ENCODE data around the gene ATP9B.

ATP9B gene

DNA sequence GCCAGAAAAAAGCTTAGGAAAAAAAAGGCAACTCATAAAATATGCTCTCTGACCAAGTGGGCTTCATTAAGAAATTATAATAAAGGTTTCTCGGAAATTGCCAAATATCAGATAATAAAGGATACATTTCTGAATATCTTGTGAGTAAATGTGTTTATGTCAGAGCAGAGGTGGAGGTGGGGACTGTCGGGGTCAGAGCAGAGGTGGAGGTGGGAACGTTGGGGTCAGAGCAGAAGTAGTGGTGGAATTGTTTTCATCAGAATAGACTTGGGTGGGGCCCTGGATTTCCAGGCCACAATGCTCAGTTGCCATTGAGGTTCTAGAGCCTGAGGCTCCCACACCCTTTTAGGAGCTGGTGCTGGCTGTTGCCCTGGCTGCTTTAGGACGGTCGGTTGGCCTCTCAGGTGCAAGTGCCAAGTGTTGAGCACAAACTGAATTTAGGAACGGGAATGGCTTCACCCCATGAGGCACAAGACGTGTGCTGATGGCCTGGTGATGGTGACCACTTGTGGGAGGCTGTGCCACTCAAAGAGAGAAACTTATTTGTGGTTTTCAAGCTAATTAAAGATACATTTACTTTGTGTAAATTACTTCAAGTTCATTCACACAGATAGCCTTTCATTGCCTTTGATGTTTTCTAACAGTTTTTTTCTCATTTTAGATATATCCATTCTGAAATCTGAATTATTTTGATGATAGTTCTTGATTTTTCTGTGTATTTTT, 131.5 kb downstream of the ATP9B start:
- no peak for DNase-seq (ENCODE audit: insufficient read length, low spot score)
- peak; percentile 90 for FAIRE-seq
- TF ChIP-seq POU2F2 (IDR thresholded peaks at IDR 0.05; ENCODE audit: low read depth, low read length) (no peak), POLR2AphosphoS5 (IDR thresholded peaks at IDR 0.05; ENCODE audit: low read depth, low read length) (no peak), SPI1 (IDR thresholded peaks at IDR 0.05; ENCODE audit: low read depth, low read length) (no peak), TAF1 (IDR thresholded peaks at IDR 0.05; ENCODE audit: low read depth, low read length) (no peak), PAX5 (IDR thresholded peaks at IDR 0.05; ENCODE audit: insufficient read depth, low read length, severe bottlenecking) (no peak), POLR2A (IDR thresholded peaks at IDR 0.05; ENCODE audit: low read depth, low read length) (no peak)

DNA sequence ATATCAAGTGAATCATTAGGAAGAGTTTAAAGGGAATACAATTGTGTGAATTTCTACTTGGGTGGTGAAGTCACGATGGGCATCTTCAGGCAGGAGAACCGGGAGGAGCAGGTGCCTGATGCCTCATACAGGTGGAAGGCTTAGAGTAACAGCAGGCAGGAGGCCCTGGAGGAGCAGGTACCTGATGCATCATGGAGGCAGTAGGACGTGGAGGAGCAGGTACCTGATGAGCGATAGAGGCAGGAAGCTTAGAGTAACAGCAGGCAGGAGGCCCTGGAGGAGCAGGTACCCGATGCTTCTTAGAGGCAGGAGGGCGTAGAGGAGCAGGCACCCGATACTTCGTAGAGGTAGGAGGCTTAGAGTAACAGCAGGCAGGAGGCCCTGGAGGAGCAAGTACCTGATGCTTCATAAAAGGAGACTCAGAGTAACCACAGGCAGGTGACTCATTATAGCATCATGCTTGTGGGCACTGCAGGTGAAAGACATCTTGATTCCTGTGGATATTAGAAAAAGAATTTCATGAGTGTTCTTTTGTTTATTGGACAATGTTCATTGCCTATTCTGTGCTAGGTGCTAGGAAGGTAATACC, 133.9 kb downstream of the ATP9B start:
- no peak for TF ChIP-seq POLR2AphosphoS5 (IDR thresholded peaks at IDR 0.05; ENCODE audit: low read depth, low read length)
- FAIRE-seq: no peak
- DNase-seq (ENCODE audit: insufficient read length, low spot score): no peak

DNA sequence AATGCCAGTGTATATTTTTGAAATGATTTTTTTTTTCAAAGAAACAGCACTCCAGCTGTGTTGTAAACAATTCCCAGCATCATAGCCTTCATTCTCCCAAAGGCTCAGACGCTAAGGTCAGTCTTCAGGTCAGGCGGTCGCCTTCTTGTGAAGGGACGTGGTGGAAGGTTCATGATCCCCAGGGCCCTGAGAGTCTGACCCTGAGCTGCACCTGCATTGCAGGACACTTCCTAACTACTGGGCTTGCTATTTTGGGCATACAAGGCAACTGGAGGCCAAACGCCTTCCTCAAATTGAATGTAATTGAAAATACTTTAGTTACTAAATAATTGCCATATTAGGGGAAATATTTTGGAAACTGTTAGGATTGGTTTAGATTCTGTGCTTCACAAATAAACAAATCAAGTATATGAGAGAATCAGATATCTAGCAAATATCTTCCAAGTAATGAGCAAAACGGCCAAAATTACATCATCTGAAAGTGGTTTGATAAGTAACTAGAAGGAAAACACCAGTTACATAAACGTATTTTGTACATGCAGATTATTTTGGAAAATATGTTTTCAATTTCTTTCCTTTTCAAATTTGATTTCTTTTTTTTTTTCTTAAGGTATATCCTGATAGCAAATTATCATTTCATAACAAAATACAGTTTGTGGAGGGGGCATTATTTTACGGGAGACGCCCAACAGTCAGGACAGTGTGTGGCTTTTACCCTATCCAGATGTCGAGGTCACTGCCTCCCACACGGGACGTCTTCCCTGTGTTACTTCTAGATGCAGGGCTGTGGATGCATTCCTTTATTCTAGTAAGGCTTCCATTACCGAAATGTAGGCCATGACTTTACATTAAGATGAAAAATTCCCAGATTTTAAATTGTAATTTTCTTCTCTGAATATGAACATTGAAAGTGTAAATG, 136.0 kb downstream of the ATP9B start:
- DNase-seq (ENCODE audit: insufficient read length, low spot score) (no peak), FAIRE-seq (no peak)
- TF ChIP-seq POLR2A (IDR thresholded peaks at IDR 0.05; ENCODE audit: low read depth, low read length): no peak
- no peak for TF ChIP-seq PAX5 (IDR thresholded peaks at IDR 0.05; ENCODE audit: insufficient read depth, low read length, severe bottlenecking)
- no peak for TF ChIP-seq POU2F2 (IDR thresholded peaks at IDR 0.05; ENCODE audit: low read depth, low read length)
- TF ChIP-seq TAF1 (IDR thresholded peaks at IDR 0.05; ENCODE audit: low read depth, low read length): no peak
- TF ChIP-seq SPI1 (IDR thresholded peaks at IDR 0.05; ENCODE audit: low read depth, low read length): no peak
- no peak for TF ChIP-seq POLR2AphosphoS5 (IDR thresholded peaks at IDR 0.05; ENCODE audit: low read depth, low read length)

DNA sequence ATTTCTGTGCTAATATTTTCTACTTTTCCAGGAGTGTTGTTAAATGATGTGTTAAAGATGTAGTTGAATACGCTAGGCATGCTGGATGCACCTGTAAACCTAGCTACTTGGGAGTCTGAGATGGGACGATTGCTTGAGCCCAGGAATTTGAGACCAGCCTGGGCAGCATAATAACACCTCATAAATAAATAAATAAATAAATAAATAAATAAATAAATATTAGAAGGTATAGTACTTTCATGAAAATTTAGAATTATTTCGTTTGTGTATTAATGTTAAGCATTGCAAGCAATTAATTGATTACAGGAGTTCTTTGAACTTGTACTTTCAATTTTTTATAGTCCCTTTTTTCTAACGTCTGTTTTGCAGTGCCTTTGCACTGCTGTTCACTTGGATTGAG, 137.2 kb downstream of the ATP9B start:
- TF ChIP-seq POLR2AphosphoS5 (IDR thresholded peaks at IDR 0.05; ENCODE audit: low read depth, low read length) (no peak), TAF1 (IDR thresholded peaks at IDR 0.05; ENCODE audit: low read depth, low read length) (no peak), POLR2A (IDR thresholded peaks at IDR 0.05; ENCODE audit: low read depth, low read length) (no peak)
- DNase-seq (ENCODE audit: insufficient read length, low spot score): no peak
- FAIRE-seq: no peak

DNA sequence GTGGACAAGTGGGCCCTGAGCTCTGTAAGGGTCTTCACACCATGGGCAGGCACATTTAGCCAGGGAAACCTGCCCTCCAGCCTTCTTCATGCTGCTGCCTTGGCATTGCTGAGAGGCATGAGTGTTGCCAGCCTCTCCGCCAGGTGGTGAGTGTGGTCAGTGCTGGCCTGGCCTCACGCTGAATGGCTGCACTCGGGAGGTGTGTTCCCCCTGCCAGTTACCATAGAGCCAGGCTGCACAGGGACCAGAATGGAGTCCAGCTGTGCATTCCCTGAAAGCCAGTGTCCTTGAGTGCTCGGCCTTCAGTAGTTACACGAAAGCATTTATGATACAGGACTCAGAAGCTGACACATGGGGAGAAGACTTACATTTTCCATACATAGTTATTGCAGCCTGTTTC, 139.7 kb downstream of the ATP9B start:
- DNase-seq (ENCODE audit: insufficient read length, low spot score): no peak
- TF ChIP-seq POLR2A (IDR thresholded peaks at IDR 0.05; ENCODE audit: low read depth, low read length) (no peak), SPI1 (IDR thresholded peaks at IDR 0.05; ENCODE audit: low read depth, low read length) (no peak), POU2F2 (IDR thresholded peaks at IDR 0.05; ENCODE audit: low read depth, low read length) (no peak), POLR2AphosphoS5 (IDR thresholded peaks at IDR 0.05; ENCODE audit: low read depth, low read length) (no peak), TAF1 (IDR thresholded peaks at IDR 0.05; ENCODE audit: low read depth, low read length) (no peak), PAX5 (IDR thresholded peaks at IDR 0.05; ENCODE audit: insufficient read depth, low read length, severe bottlenecking) (no peak)

DNA sequence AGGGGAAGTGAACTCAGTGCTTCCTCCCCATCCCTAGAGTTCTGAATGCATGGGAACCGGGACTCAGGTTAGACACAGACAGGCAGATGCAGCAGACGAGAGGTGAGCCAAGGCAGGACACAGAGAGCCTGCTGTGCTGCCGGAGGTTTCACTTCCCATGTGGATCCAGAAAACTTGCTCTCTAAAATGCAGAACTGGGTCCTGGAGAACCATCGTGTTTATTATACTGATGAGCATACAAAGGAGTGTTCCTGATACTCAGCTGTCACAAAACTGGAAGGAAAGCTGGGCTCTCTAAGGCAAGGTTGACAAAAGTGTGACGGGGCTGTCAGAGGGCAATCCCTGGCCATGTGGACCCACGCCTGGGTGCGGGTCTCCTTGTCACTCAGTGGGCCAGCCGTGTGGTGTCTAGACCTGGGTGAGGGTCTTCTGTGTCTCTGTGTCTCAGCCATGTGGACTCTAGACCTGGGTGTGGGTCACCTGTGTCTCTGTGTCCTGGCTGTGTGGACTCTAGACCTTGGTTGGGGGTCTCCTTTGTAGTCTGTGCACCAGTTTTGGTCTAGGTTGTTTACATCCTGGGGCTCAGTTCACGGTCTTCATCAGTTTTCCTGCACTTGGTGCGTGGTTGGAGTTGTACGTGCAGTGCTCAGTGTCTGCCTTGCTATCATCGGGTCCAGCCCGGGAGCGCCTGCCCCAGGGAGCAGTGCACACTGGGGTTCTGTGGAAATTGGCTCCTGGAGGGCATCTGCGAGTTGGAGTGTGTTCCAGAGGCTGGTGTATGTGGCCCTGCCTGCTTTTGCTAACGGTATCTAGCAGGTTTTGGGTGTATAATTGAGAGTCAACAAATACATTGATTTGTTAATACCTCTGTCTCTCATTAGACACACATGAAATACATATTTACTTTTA, 141.1 kb downstream of the ATP9B start:
- no peak for TF ChIP-seq TAF1 (IDR thresholded peaks at IDR 0.05; ENCODE audit: low read depth, low read length)
- no peak for TF ChIP-seq POU2F2 (IDR thresholded peaks at IDR 0.05; ENCODE audit: low read depth, low read length)
- TF ChIP-seq PAX5 (IDR thresholded peaks at IDR 0.05; ENCODE audit: insufficient read depth, low read length, severe bottlenecking): no peak
- TF ChIP-seq SPI1 (IDR thresholded peaks at IDR 0.05; ENCODE audit: low read depth, low read length): no peak
- TF ChIP-seq POLR2AphosphoS5 (IDR thresholded peaks at IDR 0.05; ENCODE audit: low read depth, low read length): no peak
- no peak for TF ChIP-seq POLR2A (IDR thresholded peaks at IDR 0.05; ENCODE audit: low read depth, low read length)
- DNase-seq (ENCODE audit: insufficient read length, low spot score) (no peak), FAIRE-seq (no peak)

More for the DNA sequence above, 139.7 kb downstream of the ATP9B start:
- no peak for FAIRE-seq

DNA sequence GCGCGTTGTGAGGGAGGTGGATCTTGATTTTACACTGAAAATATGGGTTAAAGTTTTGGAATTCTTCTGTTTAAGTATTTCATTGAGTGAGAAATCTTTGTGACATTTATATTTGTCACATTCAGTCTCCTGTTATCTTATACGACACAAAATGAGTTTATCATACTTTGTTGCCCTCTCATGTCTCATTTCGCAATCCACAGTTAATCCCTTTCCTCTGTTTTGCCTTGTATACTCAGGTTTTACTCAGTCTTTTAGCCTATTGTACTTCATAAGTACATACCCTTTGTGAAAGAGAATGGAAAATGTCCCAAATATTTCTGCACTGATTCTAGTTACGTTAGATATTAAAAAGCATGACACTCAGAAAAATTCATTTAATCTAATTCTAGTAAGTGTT, 142.7 kb downstream of the ATP9B start:
- no peak for DNase-seq (ENCODE audit: insufficient read length, low spot score)
- no peak for TF ChIP-seq PAX5 (IDR thresholded peaks at IDR 0.05; ENCODE audit: insufficient read depth, low read length, severe bottlenecking)
- no peak for FAIRE-seq

DNA sequence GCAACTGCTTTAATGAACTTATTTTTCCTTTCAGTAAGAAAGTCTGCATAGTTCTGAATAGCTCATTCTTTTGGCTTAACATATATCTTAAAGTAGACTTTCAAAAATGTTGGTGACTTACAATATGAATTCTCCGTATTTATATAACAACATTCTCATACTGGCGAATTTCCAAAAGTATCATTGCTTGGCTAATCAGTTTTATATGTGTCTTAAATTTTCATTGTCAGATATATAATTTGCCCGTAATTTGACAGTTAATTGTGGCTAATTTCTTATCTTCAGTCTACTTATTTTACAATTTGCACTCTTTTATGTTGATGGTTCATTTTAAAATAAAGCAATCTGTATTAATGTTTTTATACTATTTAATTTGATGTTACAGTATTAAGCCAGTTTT, 144.9 kb downstream of the ATP9B start:
- DNase-seq (ENCODE audit: insufficient read length, low spot score): no peak
- TF ChIP-seq POLR2A (IDR thresholded peaks at IDR 0.05; ENCODE audit: low read depth, low read length) (no peak), POU2F2 (IDR thresholded peaks at IDR 0.05; ENCODE audit: low read depth, low read length) (no peak), SPI1 (IDR thresholded peaks at IDR 0.05; ENCODE audit: low read depth, low read length) (no peak), TAF1 (IDR thresholded peaks at IDR 0.05; ENCODE audit: low read depth, low read length) (no peak), POLR2AphosphoS5 (IDR thresholded peaks at IDR 0.05; ENCODE audit: low read depth, low read length) (no peak)
- FAIRE-seq: no peak

DNA sequence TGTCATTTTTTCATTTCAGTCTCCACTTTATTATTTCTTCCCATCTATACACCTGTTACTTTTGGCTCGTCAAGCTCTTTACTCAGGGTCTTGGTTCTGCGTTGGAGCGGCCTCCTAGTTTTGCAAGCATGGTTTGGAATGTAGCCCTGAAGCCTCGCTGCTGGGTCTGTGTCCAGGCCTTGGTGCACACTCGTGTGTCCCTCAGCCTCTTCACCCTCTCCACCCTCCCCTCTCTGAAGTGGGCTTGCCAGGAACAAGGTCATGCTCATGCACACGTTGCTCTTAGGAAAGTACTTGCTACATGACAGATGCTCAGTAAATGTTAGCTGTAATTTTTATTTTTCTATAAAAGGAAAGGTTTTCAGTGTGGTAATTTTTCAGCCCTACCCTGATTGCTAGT, 147.0 kb downstream of the ATP9B start:
- FAIRE-seq (no peak), DNase-seq (ENCODE audit: insufficient read length, low spot score) (no peak)
- TF ChIP-seq SPI1 (IDR thresholded peaks at IDR 0.05; ENCODE audit: low read depth, low read length): no peak
- no peak for TF ChIP-seq TAF1 (IDR thresholded peaks at IDR 0.05; ENCODE audit: low read depth, low read length)
- TF ChIP-seq POLR2AphosphoS5 (IDR thresholded peaks at IDR 0.05; ENCODE audit: low read depth, low read length): no peak
- TF ChIP-seq POU2F2 (IDR thresholded peaks at IDR 0.05; ENCODE audit: low read depth, low read length): no peak
- TF ChIP-seq POLR2A (IDR thresholded peaks at IDR 0.05; ENCODE audit: low read depth, low read length): no peak
- no peak for TF ChIP-seq PAX5 (IDR thresholded peaks at IDR 0.05; ENCODE audit: insufficient read depth, low read length, severe bottlenecking)

Measured in GM12891 (cell line).